HG02938 (cell line): ENCODE data around the gene TEKTIP1.
"Not testable (repeated sequence)": the region's sequence is repeated elsewhere in the genome, so short reads cannot be mapped to it uniquely, and the experiment has no call there.

Source experiments
- ATAC-seq: cut with Tn5 transposase; IDR thresholded peaks from one replicate; pipeline ENCODE4 v1.9.1; 2021; ENCODE audit warnings: mild to moderate bottlenecking, moderate library complexity; ENCODE audit not compliant: unreplicated experiment

Gene TEKTIP1

DNA sequence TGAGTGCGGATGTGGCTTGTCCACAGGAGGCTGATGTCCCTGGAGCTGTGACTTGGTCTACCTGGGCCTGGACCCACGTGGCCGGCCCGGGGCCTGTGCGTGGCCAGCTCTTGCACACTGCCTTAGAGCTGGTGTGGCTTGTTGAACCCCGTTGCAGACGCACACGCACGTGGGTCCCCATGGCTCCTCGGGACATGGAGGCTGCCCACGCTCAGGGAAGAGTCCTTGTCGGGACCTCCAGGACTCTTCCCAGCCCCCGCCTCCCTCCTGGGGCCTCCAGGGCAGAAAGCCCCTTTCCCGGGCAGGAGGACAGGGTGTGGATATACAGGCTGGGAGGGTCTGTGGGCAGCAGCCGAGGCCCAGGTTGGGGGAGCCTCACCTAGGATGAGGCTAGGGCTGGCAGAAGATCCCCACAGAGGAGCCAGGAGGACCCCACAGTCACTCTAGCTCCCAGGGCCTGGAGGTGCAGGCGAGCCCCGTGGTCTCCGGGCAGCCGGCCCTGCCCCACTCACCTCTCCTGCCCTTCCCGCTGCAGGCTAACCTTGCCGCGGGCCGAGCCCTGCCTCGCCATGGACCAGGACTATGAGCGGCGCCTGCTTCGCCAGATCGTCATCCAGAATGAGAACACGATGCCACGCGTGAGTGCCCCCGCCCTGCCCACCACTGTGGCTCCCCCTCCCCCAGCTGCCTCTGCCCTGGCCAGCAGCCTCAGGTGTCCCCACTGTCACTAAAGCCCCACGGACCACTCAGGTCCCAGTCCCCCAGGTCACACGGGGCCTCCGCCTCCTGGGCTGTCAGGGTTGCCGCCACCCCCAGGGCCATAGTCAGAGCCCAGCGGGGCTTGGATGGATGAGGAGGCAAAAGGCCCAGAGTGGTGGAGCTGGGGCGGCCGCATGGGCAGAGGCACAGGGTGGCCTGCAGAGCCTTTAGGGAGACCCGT is 16.3 kb upstream of the TEKTIP1 start:
- ATAC-seq = no peak

DNA sequence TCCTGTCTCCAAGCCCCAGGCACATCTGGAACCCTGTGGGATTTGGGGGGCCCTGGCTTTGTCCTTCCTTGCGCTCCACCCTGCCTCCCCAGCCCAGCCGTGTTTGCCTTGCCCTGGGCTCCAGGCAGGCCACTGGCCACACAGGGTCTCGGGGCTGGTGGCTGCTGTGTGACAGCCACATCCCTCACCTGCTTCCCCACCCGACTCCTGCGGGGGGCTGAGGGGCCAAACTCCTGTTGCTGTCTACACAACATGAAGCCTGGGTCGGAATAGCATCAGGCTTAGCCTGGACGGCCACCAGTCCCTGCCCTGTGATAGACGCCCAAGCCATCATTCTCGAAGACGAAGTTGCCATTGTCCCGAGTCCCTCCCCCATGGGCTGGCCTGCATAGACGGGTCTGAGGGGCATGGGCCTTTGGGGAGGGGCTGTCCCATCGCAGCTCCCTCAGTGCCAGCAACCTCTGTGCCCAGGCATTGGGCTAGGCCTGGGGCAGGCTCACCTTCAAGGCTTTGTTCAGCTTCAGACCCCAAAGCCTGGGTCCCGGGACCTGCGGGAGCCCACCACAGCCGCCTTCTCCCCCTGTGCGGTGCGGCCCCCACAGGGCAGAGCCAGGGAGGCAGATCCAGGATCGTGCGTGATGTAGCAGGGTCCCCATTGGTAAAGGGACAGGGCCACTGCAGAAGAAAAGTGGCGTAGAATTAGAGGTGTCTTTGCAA is 15.5 kb upstream of the TEKTIP1 start:
- no peak for ATAC-seq

DNA sequence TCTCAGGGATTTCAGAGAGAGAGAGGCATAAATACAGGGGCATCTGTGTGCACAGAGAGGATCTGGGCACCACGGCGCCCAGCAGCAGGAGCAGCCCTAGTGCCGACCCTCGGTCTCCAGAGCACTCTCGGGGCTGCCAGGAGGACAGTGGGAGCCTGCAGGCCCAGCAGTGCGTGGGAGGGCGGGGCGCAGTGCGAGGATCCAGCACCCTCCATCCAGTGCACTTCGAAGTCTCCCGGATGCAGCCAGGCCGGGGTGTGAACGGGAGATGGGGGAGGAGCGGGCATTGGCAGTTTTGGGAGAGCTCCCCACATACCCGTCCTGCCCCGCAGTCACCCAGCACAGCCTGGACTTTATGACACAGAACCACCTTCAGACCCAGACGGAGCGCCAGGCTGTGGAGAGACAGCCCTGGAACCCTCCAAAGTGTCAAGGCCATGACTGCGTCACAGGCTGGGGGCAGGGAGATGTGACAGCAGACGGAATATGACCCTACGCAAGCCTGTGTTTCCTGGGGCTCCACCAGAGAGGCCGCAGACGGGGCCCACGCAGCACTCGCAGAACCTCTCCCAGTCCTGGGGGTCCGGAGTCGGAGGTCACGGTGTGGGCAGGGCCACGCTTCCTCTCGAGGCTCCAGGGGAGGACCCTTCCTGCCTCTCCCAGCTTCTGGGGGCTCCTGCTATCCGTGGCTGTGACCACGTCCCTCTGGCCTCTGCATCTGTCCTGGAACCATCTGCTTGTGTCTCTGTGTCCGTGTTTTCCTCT is 14.7 kb upstream of the TEKTIP1 start:
- ATAC-seq = no peak

DNA sequence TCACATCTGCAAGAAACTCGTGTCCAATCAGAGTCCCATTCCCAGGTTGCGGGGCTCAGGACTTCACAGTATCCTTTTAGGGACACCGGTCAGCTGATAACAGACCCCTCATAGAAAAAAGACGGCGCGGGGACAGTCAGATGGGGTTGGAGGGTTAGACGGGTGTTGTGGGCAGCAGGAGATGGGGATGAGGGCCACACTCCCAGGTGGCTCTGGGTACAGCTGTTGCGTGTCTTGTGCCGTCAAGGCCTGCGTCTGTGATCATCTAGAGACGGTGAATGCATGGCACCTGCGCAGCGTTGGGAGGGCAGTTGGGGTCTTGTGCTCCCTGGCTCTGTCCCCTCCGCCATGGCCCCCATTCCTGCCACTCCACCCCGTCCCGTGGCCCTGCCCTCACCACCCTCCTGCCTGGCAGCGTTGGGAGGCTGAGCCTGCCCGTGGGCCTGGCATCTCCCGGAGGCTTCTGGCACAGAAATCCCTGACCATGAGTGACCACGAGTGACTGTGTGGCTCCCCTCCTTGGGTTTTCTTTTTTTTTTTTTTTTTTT is 14.0 kb upstream of the TEKTIP1 start:
- ATAC-seq = no peak

DNA sequence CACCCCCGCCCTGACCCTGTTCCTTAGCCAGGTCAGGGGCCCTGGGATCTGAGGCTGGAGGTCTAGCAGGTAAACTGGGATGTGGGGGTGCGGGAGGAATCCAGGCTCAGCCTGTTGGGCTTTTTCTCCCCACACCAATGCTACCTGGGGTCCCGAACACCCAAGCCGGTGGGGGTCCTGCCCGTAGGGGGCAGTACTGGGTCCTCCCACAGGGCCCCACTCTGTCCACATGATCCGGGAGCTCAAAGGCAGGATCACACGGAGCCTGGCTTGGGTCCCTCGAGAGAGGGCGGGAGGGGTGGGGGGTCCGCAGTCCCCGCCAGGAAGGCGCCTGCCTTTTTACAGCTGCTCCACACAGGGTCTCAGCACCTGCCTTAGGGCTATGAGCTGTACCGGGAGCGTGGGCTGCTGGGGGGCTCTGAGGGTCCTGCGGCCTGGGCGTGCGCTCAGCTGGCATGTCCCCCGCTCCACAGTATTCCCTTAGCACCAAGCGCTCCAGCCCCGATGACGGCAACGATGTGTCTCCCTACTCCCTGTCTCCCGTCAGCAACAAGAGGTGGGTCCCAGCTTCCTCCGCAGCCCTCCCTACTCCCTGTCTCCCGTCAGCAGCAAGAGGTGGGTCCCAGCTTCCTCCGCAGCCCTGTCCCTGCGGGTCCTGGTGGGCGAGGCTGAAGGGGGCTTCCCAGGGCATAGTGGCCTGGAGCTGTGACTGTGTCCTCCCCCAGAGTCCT is 12.3 kb upstream of the TEKTIP1 start:
- ATAC-seq = no peak

DNA sequence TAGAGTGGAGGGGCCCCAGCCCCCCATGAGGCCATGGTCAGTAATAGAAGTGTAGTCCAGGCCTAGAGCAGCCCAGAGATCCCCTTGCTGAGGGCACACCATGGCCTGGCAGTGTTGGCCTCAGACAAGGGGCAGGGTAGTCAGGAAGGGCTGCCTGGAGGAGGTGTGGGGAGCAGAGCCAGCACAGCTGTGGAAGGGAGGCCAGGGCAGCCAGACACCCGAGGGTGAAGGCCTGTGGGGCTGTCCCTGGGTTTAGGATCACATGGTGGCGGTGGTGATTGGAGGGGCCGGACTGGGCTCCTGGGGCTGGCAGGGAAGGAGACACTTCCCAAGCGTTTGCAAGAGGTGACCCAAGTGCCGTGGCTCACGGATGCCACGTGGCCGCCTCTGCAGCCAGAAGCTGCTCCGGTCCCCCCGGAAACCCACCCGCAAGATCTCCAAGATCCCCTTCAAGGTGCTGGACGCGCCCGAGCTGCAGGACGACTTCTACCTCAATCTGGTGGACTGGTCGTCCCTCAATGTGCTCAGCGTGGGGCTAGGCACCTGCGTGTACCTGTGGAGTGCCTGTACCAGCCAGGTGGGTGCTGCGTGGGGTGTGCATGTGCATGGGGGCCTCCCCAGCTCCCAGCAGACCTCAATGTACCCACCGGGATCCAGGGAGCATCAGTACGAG is 11.6 kb upstream of the TEKTIP1 start:
- ATAC-seq = no peak

DNA sequence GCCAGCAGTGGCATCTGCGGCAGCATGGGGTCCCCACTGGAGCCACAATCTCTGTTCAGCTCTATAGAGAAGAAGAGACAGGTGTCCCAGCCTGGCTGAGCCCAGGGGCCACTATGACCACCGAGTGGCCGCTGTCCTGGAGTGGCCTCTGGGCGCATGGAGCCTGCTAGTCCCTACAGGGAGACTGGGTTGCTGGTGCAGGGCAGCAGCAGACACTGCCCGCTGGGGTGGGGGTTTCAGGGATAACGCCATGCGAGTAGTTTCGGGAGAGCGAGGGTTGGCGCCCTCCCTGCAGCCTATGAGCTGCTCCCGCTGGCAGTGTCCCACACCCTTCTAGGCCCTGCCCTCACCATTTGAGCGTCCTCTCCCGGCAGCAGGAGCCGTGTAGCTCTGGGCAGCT is 10.9 kb upstream of the TEKTIP1 start:
- ATAC-seq = no peak

GRCh38 chr19:3528539-3529211 is 10.3 kb upstream of the TEKTIP1 start:
- no peak for ATAC-seq

DNA sequence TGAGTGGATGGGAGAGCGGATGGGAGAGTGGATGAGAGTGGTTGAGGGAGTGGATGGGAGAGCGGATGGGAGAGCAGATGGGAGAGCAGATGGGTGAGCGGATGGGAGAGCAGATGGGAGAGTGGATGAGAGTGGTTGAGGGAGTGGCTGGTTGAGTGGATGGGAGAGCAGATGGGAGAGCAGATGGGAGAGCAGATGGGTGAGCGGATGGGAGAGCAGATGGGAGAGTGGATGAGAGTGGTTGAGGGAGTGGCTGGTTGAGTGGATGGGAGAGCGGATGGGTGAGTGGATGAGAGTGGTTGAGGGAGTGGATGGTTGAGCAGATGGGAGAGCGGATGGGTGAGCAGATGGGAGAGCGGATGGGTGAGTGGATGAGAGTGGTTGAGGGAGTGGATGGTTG is 9.7 kb upstream of the TEKTIP1 start:
- not testable (repeated sequence) for ATAC-seq

DNA sequence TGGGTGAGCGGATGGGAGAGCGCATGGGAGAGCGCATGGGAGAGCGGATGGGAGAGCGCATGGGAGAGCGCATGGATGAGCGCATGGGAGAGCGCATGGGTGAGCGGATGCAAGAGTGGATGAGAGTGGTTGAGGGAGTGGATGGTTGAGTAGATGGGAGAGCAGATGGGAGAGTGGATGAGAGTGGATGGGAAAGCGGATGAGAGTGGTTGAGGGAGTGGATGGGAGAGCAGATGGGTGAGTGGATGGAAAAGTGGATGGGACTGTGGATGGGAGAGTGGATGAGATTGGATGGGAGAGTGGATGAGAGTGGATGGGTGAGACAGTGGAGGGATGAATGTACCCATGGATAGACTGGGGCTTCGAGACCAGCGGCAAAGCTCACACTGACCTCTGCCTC is 8.6 kb upstream of the TEKTIP1 start:
- ATAC-seq = no peak

- no peak for ATAC-seq
Observed at GRCh38 chr19:3531716-3532115, 7.3 kb upstream of the TEKTIP1 start.

- no peak for ATAC-seq
Observed at GRCh38 chr19:3532154-3532786, 6.7 kb upstream of the TEKTIP1 start.

DNA sequence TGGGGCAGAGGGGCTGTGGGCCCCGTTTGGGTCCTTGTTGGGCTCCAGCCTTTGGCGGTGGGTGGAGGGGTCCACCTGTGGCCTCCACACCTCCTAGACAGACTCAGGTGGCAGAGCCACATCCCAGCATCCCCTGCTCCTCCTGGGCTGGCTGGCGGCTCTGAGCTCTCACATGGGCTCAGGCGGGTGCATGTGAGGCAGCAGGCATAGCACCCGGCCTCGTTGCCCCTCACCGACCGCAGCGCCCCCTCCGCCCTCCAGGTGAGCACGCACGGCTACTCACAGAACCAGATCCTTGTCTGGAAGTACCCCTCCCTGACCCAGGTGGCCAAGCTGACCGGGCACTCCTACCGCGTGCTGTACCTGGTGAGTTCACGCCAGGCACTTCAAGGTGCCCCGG is 5.9 kb upstream of the TEKTIP1 start:
- ATAC-seq = no peak

GRCh38 chr19:3533563-3534216 is 5.3 kb upstream of the TEKTIP1 start:
- ATAC-seq = no peak

GRCh38 chr19:3534375-3535234 is 4.4 kb upstream of the TEKTIP1 start:
- no peak for ATAC-seq

GRCh38 chr19:3535235-3535535 is 3.8 kb upstream of the TEKTIP1 start:
- no peak for ATAC-seq

DNA sequence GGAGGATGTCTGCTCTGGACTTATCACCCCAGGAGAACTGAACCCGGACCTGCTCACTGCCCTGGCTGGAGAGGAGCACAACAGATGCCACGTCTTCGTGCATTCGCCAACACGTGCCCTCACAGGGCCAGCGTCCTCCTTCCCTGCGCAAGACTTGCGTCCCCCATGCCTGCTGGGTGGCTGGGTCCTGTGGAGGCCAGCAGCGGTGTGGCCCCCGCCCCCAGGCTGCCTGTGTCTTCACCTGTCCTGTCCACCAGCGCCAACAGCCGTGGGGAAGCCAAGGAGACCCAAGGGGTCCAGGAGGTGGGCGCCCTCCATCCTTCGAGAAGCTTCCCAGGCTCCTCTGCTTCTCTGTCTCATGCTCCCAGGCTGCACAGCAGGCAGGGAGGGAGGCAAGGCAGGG is 3.4 kb upstream of the TEKTIP1 start:
- ATAC-seq = no peak

DNA sequence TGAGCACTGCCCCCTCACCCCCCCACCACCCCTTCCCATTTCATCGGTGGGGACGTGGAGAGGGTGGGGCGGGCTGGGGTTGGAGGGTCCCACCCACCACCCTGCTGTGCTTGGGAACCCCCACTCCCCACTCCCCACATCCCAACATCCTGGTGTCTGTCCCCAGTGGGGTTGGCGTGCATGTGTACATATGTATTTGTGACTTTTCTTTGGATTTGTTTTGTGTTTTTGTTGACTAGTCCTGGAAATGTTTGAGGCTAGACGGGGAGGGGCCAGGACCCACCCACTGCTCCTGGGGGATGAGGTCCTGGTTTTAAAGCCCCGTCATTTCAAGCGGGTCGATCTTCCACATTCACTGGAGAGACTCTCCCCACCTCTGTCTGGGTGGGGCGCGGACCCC is 3.0 kb upstream of the TEKTIP1 start:
- no peak for ATAC-seq
